Measurements from ENCODE around the gene CBX4. TPM values are rescaled to one million over a fixed set of nuclear protein-coding genes. Genes with fewer than 3 reads are reported as not detected.

CBX4 gene
- total RNA-seq, 4 donors from 2014 or later: 3.0 to 9.0 (median 5.3) TPM

- no peaks in the 10 kb centered on the region for H3K36me3 ChIP-seq
- no peak for DNase-seq
- no peak overlapping the region for H3K4me3 ChIP-seq
- no peak for ATAC-seq
- peaks cover 0 to 7% of the 10 kb centered on the region in 2 donors for H3K4me1 ChIP-seq
- in situ Hi-C loops (cut with MboI; ENCODE audit: low sequenced_read_pairs in 4 of 4) (no loop called here), intact Hi-C loops (cut with DNase I; ENCODE audit: low total_unique reads) (no loop called here)
- peaks cover 58 to 67% (median 67%) of the 10 kb centered on the region in 3 donors for H3K27me3 ChIP-seq
- no peaks in the 10 kb centered on the region for H3K9me3 ChIP-seq
- TF ChIP-seq CTCF (IDR thresholded peaks at IDR 0.05 in 4 of 5, conservative IDR thresholded peaks at IDR 0.05 in 1 of 5) (no peak), POLR2A (IDR thresholded peaks at IDR 0.05) (no peak)
- H3K27ac ChIP-seq: no peak overlapping the region
These were observed 53.1 kb downstream of the CBX4 start for GRCh38 chr17:79785900-79786810.

DNA sequence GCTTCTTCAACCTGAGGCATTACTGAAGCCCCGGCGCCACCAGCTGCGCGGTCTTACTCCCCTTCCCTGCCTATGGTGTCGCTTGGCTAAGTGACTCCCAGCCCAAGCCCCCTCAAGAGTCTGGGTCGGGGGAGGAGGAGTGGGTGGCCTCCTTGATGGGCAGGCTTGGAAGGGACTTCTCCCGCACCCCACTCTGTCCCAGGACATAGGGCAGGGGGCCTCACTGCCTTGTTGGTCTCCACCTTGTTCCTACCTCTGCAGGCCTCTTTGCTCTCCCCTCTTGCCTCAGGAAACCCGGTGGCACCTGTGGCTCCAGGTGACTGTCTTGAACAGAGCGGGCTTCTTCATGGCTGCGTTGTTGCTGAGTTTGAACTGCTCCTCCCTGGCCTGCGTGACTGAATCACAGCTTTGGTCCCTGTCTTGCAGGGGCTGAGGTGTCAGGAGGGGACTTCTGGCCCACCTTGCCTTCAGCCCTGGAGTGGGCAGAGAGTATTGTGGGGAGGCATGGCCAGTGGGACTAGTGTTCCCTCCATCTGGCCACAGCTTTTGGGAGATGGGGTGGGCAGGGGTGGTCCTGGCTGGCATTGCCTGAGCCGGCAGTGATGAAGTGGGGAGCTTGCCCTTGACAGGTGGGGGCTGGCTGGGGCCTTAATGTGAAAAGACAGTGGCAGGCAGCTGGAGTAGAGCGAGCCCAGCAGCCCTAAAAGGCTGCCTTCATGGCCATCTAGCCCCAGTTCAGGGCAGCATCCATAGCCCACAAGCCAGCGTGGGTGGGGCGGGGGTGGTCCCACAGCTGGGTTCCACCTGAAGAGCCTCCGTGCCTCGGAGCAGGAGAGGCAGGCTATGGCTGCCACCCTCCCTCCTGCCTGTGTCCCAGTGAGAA is 54.0 kb downstream of the CBX4 start:
- Histone ChIP-seq H3K27ac (no peak overlapping the region), H3K27me3 (peaks cover 58 to 67% (median 63%) of the 10 kb centered on the region in 3 donors), H3K4me3 (no peak overlapping the region), H3K4me1 (peaks cover 0 to 6% of the 10 kb centered on the region in 2 donors), H3K9me3 (no peaks in the 10 kb centered on the region), H3K36me3 (no peaks in the 10 kb centered on the region)
- no peak for ATAC-seq
- no peak for DNase-seq
- intact Hi-C loops (cut with DNase I; ENCODE audit: low total_unique reads) (no loop called here), in situ Hi-C loops (cut with MboI; ENCODE audit: low sequenced_read_pairs in 4 of 4) (no loop called here)
- no peak for TF ChIP-seq CTCF (IDR thresholded peaks at IDR 0.05 in 4 of 5, conservative IDR thresholded peaks at IDR 0.05 in 1 of 5)

DNA sequence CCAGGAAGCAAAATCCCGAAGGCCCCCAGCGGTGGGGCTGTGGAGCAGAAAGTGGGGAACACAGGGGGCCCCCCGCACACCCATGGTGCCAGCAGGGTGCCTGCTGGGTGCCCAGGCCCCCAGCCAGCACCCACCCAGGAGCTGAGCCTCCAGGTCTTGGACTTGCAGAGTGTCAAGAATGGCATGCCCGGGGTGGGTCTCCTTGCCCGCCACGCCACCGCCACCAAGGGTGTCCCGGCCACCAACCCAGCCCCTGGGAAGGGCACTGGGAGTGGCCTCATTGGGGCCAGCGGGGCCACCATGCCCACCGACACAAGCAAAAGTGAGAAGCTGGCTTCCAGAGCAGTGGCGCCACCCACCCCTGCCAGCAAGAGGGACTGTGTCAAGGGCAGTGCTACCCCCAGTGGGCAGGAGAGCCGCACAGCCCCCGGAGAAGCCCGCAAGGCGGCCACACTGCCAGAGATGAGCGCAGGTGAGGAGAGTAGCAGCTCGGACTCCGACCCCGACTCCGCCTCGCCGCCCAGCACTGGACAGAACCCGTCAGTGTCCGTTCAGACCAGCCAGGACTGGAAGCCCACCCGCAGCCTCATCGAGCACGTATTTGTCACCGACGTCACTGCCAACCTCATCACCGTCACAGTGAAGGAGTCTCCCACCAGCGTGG is 54.8 kb downstream of the CBX4 start:
- DNase-seq (no peak), ATAC-seq (no peak)
- in situ Hi-C loops (cut with MboI; ENCODE audit: low sequenced_read_pairs in 4 of 4) (no loop called here), intact Hi-C loops (cut with DNase I; ENCODE audit: low total_unique reads) (no loop called here)
- Histone ChIP-seq H3K27ac (no peak overlapping the region), H3K27me3 (peaks cover 58 to 67% (median 63%) of the 10 kb centered on the region in 3 donors), H3K4me1 (peaks cover 0 to under 1% of the 10 kb centered on the region in 2 donors), H3K9me3 (no peaks in the 10 kb centered on the region), H3K4me3 (no peak overlapping the region), H3K36me3 (no peaks in the 10 kb centered on the region)
- TF ChIP-seq POLR2A (IDR thresholded peaks at IDR 0.05): no peak
- TF ChIP-seq CTCF (IDR thresholded peaks at IDR 0.05 in 4 of 5, conservative IDR thresholded peaks at IDR 0.05 in 1 of 5): no peak

GRCh38 chr17:79783891-79784290 is 55.3 kb downstream of the CBX4 start:
- ATAC-seq: no peak
- intact Hi-C loops (cut with DNase I; ENCODE audit: low total_unique reads) (no loop called here), in situ Hi-C loops (cut with MboI; ENCODE audit: low sequenced_read_pairs in 4 of 4) (no loop called here)
- DNase-seq: no peak
- H3K9me3 ChIP-seq: no peaks in the 10 kb centered on the region
- H3K4me3 ChIP-seq: no peak overlapping the region
- TF ChIP-seq POLR2A (IDR thresholded peaks at IDR 0.05) (no peak), CTCF (IDR thresholded peaks at IDR 0.05 in 4 of 5, conservative IDR thresholded peaks at IDR 0.05 in 1 of 5) (no peak)
- H3K27ac ChIP-seq: no peak overlapping the region
- H3K27me3 ChIP-seq: peaks cover 58 to 67% (median 63%) of the 10 kb centered on the region in 3 donors
- H3K36me3 ChIP-seq: no peaks in the 10 kb centered on the region
- no peaks in the 10 kb centered on the region for H3K4me1 ChIP-seq

Other genes starting within 250 kb of the CBX4 start
- not detected for gene RBFOX3, start 228.4 kb downstream of the CBX4 start, total RNA-seq
- gene ENPP7, start 108.5 kb downstream of the CBX4 start, total RNA-seq: not detected
- 1 to 10 TPM in 1 of 4 donors, under 1 TPM in 2, not detected in 1; 0.13 to 1.1 (median 0.42) TPM for gene CBX2, start 61.3 kb downstream of the CBX4 start, total RNA-seq
- gene CBX8, start 42.4 kb downstream of the CBX4 start, total RNA-seq: under 1 TPM in 3 of 4 donors, not detected in 1; 0.18 to 0.94 (median 0.49) TPM
- gene TBC1D16, start 196.4 kb upstream of the CBX4 start, total RNA-seq: 1 to 10 TPM; 5.8 to 8.1 (median 7.0) TPM
- gene CCDC40, start 197.2 kb upstream of the CBX4 start, total RNA-seq: 1 to 10 TPM in 2 of 4 donors, under 1 TPM in 2; 0.18 to 2.1 (median 1.1) TPM

Data from gastrocnemius medialis (tissue), 4 donors.